H54 (cell line): Measurements from ENCODE around the gene SHROOM3.

Source experiments
- DNase-seq: peaks from one replicate; pipeline ENCODE4 v3.0.0; 2011; ENCODE audit warnings: low spot score, mixed read lengths; ENCODE audit not compliant: insufficient read length
- FAIRE-seq: peaks from 3 replicates; lab custom pipeline; 2011; peaks lifted over from hg19 to GRCh38; lab: Jason Lieb, UNC
- POLR2A ChIP-seq: IDR thresholded peaks from 2 replicates; pipeline ENCODE4 v1.6.1; 2011; ENCODE audit warnings: low read depth, mild to moderate bottlenecking, low read length

SHROOM3 gene

DNA sequence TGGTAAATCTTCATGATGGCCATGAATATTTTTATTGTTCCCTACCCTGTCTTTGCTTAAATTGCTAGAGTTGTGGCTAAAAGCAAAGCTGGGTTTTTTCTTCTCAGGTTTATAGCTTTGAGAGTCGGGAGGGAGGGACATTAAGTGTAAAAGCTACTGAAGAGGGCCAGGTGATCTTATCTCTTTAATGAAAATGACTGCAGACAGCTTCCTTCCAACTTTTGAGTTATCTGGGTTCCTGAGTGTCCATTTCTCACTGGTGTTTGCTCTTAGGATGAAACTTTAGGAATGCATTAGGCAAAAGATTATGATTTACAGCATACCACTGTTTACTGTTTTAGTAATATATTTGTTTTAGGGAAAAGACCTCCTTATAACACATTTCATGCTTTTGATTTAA is 187.7 kb downstream of the SHROOM3 start:
- no peak for FAIRE-seq
- TF ChIP-seq POLR2A: no peak
- DNase-seq: no peak

DNA sequence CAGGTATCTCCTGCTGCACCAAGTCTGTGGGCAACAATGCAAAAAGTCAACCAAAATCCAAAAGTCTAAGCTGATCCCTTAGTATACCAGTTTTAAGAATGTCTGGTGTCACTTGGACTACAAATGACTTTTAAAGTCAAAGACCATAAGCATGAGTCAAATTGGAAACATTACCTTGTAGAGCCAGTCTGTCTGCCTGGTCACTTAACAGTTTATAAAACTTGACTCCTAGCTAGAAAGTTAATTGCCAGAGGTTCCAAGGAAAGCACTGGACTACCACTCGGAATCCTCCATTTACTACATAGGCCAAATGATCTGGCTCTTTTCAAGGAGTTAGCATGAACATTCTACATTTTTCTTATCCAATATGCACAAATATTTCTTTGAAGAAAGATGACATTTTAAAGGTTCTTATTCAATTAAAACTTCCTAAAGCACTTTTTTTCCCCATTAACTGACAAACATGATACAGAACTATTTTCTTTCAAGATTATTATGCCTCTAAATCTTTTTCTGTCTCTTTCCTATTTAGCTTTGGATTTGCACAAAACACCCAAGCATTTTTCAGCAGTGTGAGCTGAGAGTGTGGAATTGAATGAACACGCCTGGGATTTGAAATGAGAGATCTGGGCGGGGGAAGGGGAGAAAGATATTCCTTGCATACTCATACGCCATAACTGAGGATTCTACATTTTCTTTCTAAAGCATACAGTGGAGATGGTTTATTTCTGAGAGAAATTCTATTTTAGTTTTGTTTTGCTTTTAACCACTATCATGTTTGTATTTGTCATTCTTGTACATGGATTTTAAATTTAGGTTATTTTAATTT is 188.4 kb downstream of the SHROOM3 start:
- no peak for FAIRE-seq
- DNase-seq: no peak

DNA sequence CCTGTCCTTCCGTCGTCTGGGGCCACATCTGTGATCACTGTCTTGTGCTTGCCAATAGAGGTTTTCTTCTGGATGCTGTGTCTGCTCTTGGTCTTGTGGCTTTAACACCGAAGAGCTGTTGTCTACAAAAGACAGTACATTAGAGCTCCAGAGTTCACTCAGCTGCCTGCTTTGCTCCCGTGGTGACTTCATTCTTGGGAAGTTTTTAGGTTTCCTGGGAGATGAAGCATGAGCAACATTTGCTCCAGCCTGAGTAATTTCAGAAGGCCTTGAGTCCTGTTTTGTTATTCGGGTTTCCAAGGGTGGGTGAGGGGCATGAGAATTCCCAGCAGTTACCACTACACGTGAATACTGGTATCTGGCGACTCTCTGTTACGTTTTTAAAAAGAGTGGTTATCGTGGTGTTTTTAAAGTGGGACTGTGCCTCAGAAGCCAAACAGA is 189.2 kb downstream of the SHROOM3 start:
- peak; percentile 65 for FAIRE-seq
- peak; percentile 21 for DNase-seq
- no peak for TF ChIP-seq POLR2A

More for the DNA sequence above, 188.4 kb downstream of the SHROOM3 start:
- TF ChIP-seq POLR2A: no peak

DNA sequence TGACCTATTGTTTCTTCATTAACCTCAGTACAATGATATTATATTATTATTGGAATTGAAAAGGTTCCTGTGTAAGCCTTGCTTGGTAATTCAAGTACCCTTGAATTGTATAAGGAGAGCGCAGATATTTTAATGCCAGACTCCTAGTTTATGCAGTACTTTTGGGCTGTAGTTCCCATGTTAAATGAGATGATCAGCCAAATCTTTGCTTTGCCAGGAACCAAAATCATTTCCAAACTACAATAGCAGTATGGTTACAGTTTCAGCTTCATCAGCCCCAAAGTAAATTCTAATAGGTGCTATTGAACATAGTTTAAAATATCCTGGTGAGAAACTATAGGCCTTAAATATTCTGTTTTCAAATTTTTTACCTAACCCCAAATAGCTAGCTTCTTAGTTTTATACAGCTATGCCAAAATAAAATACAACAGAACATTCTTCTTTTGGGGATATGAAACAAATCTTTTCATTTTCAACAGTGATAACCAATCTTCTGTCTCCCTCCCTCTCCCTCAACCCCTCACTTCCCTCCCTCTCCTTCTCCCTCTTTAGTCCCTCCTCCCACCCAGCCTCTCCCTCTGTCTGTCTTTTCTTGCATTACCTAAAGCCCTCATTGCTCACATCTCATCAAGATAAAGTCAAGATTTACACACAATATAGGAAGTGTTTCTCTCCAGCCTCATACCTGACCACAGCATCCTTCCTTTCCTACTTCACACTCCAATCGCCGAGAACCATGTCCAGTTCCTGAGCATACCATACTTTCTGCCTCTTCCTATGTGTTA is 190.1 kb downstream of the SHROOM3 start:
- TF ChIP-seq POLR2A: no peak

DNA sequence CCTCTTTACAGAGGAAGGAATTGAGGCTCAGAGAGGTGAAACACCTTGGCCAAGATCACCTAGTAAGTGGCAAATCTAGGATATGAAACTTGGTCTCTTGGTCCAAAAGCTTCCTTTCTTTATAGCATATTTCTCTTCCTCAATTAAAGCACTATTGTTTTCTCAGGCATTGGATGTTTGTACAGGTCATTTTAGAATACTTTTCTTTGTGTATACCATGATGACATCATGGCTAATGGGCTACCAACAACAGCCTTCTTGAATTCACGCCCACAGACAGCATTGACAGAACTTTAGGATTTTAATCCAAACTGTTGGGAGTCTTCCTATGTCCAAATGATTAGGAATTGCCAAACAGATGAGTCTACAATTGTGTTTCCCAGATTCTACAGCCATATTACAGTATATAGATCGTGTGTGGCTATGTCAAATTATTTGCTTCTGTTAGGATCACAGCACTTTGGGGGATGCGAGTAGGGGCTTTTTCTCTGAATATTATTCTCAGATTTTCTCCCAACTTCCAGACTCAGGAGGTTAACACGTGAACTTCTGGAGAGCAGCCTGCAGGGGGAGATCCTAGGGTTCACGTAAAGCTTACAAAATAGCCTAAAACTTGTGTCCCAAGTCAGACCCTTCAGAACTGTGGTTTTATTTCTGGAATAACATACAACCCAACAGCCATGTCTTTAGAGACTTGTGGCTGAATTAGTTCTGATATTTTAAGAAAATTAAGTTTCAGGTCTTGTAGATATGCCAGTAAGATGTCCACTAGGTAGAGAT is 191.8 kb downstream of the SHROOM3 start:
- DNase-seq (no peak), FAIRE-seq (no peak)
- no peak for TF ChIP-seq POLR2A

More for the DNA sequence above, 190.1 kb downstream of the SHROOM3 start:
- DNase-seq (no peak), FAIRE-seq (no peak)

DNA sequence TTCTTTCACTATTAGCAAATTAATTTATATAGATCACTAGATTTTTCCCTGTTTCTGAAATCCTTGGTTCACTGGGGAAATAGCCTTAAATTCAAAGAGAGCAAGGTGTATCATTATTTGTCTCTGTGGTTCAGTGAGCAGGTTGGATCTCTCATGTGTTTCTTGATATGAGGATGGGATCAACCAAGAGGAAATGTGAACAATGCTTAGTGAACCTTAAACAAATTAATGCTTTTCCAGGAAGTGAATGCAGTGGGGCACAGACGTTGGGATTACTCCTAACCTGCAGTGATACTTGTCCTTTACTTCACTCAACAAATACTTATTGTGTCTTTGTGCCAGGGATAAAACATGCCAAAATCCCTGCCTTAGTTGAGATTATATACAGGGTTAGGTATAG is 193.2 kb downstream of the SHROOM3 start:
- FAIRE-seq (no peak), DNase-seq (no peak)
- no peak for TF ChIP-seq POLR2A

DNA sequence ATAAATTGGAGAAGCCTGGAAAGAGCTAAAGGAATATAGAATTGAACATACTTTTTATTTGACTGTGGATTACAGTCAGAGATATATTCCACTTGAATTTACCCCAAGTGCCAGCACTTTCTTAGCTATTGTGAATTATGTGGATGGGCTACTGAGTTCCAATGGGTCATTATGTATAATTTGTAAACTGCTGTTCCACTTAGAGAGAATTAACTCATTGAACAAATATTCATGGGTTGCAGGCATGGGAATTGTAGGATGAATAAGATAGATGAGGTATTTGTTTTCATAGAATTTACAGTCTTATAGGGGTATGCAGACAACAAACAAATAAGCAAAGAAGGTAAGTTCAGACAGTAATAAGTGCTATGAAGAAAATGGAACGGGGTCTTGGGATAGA is 195.7 kb downstream of the SHROOM3 start:
- no peak for DNase-seq
- no peak for FAIRE-seq
- no peak for TF ChIP-seq POLR2A

DNA sequence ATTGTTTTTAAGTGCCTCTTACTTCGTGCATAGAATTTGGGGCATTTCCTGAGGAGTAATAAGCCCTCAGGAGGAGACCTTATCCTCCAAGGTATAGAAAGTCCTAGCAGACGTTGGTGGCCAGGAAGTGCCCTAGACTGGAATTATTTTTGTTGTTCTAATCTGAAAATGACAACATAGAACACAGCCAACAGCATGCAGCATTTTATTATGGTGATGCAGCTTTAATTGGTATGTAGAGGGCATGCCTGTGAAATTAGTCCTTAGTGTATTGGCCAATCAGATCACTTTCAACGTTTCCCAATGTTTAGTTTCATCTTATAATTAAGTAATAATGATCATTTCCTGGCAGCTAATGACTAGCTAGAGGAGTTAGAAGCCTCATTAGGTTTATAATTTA is 199.2 kb downstream of the SHROOM3 start:
- FAIRE-seq: no peak
- DNase-seq: no peak
- TF ChIP-seq POLR2A: no peak

DNA sequence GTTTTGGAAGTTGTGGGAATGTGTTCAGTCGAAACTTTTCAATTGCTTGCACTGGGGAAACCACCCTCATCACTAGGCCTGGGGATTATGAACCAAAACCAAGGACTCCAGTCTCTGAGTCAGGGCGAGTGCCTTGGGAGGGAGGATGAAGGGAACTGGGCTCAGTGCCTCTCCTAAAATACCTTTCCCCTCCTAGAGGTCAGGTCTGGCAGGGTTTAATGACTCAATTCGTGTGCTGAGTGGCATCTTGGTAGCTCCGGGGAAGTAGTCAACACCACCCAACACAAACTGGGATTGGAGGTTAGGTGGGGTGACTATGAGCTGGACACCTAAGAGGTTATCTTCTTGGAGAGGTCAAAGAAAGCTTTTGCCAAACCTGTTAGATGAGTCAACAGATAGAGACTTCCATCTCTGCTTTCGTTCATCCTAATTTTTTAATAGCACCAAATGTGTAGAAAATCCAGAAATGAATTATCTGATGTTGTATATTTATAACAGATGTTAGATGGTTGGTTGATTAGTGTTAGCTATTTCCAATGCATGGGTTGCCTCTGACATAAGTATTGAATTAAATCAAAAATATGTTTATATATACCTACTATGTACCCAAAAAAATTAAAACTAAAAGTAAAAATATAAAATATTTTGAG is 202.8 kb downstream of the SHROOM3 start:
- TF ChIP-seq POLR2A: no peak
- peak; percentile 66 for FAIRE-seq

DNA sequence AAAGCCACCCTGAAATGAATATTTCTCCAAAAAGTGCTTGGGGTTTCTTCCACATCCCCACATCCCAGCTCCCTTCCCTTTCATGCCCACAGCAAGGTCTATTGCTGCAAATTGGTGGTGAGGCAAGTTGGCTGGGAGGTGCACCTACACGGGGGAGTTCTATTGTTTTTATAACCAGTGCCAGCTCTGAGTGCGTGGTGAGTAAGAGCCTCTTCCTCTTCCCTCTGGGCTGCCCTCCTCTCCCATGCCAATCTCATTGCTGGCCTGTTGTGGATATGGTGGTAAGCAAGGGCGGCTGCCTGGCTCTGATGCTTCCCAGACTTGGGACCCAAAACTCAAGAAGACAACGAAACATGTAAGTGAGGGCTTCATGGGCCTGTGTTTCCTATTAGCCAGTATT is 204.3 kb downstream of the SHROOM3 start:
- TF ChIP-seq POLR2A: no peak
- peak; percentile 84 for FAIRE-seq
- DNase-seq: peak; percentile 50

More for the DNA sequence above, 202.8 kb downstream of the SHROOM3 start:
- no peak for DNase-seq

DNA sequence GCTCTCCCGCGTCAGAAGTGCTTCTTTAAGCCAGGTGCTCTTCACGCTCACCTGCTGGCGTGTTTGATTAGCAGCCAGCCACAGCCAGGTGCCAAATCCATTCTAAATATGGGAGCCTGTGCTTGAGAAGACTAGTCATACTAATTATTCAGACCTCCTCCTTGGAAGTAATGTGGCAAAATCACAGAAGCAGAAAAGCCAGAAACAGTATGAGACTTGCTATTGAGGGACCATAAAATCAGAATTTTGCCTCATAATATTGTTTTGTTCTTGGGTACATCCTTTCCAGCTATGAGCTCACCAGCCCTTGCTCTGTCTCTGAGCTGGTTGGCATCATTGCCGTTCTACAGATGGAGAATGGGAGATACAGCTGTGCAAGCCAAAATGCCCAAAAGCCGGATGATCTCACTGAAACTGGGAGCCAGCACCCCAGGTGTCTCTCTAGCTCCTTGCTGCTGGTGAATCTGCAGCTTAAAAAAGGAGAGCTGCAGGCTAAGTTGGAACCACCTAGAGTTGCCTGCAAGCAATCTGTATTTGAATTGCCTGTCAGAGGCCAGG is 205.4 kb downstream of the SHROOM3 start:
- FAIRE-seq (no peak), DNase-seq (no peak)
- TF ChIP-seq POLR2A: no peak

DNA sequence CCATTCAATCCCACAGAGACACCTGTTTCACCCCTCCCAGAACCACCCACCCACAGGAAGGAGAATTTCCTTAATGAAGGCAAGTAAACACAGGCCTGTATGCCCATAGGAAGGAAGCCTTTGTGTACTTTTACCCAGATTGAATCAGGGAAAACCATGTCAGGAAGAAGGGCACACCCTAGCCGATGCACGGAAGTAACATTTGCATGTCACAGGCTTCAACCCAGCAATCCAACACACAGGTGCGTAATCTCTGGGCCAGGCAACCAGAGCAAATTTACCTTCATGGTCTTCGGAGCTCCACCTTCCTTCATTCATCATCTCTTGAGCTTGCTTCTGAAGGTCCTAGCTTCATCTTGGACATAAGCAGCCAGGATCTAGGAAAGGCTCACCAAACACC is 206.3 kb downstream of the SHROOM3 start:
- DNase-seq: no peak
- TF ChIP-seq POLR2A: no peak
- FAIRE-seq: no peak

DNA sequence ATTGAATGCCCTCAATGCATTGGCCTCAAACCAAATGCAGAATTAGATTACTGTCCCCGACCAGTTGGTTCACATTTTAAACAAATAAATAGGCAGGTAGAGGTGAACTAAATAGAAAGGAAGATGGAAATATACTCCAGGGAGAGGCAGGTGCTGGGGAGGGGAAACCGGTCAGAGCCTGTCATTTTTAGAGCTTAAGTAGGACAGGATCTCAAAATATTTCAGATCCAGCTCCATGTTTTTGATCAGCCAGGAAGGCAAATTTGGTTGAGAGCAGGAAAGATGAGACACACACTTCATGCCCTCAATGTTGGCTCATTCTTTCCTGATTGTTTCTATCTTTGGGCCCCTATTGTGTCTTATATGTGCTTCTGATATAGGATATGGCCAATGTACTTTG is 206.7 kb downstream of the SHROOM3 start:
- FAIRE-seq: no peak
- TF ChIP-seq POLR2A: no peak
- no peak for DNase-seq
